Lower leg skin (tissue), 3 donors: ENCODE data around the gene BCAT1.
"Not testable (repeated sequence)": the region's sequence is repeated elsewhere in the genome, so short reads cannot be mapped to it uniquely, and the experiment has no call there.

Experiments
- POLR2A ChIP-seq, 2 donors: fragments of 450-650 bp; IDR thresholded peaks; one replicate each; pipeline ENCODE4 v1.6.1; 2016 to 2017; ENCODE audit warnings: antibody characterized with exemption in 2 of 2, mild to moderate bottlenecking in 1 of 2, moderate library complexity in 1 of 2
- TF ChIP-seq, protein P1 (sequence below), 3 donors: fragments of 450-650 bp; IDR thresholded peaks; one replicate each; pipeline ENCODE4 v1.5.1; 2016; ENCODE audit warnings: antibody characterized with exemption in 3 of 3, mild to moderate bottlenecking in 3 of 3, moderate library complexity in 2 of 3

DNA sequence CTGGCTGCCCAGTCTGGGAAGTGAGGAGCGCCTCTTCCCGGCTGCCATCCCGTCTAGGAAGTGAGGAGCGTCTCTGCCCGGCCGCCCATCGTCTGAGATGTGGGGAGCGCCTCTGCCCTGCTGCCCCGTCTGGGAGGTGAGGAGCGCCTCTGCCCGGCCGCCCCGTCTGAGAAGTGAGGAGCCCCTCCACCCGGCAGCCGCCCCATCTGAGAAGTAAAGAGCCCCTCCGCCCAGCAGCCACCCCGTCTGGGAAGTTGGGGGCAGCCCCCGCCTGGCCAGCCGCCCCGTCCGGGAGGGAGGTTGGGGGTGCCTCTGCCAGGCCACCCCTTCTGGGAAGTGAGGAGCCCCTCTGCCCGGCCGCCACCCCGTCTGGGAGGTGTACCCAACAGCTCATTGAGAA, 22.8 kb downstream of the BCAT1 start:
- TF ChIP-seq, protein P1, sequence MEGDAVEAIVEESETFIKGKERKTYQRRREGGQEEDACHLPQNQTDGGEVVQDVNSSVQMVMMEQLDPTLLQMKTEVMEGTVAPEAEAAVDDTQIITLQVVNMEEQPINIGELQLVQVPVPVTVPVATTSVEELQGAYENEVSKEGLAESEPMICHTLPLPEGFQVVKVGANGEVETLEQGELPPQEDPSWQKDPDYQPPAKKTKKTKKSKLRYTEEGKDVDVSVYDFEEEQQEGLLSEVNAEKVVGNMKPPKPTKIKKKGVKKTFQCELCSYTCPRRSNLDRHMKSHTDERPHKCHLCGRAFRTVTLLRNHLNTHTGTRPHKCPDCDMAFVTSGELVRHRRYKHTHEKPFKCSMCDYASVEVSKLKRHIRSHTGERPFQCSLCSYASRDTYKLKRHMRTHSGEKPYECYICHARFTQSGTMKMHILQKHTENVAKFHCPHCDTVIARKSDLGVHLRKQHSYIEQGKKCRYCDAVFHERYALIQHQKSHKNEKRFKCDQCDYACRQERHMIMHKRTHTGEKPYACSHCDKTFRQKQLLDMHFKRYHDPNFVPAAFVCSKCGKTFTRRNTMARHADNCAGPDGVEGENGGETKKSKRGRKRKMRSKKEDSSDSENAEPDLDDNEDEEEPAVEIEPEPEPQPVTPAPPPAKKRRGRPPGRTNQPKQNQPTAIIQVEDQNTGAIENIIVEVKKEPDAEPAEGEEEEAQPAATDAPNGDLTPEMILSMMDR (IDR thresholded peaks at IDR 0.05): not testable (repeated sequence)
- TF ChIP-seq POLR2A (IDR thresholded peaks at IDR 0.05): not testable (repeated sequence)
